NK-92 treated with Interleukin-12 subunit alpha and Interleukin-12 subunit beta, amount 100 ng/mL, for 24 hours (cell line): ENCODE results near the gene PYCR2.
"Not testable (repeated sequence)": the region's sequence is repeated elsewhere in the genome, so short reads cannot be mapped to it uniquely, and the experiment has no call there.

Source experiments
- DNase-seq: peaks from one replicate; lab custom pipeline; 2025; lab: John Stamatoyannopoulos, UW

Gene PYCR2

GRCh38 chr1:225923692-225924555 lies at the start of gene PYCR2:
Gene PYCR2 (minus strand): TSS chr1:225924250. CDS start chr1:225924110, 140 bp downstream.
- DNase-seq = peak; percentile 93

GRCh38 chr1:225973158-225973557 lies 49.1 kb upstream of the PYCR2 start:
- no peak for DNase-seq

GRCh38 chr1:225972344-225973152 lies 48.5 kb upstream of the PYCR2 start:
- DNase-seq = no peak

- not testable (repeated sequence) for DNase-seq
Measured at GRCh38 chr1:225970592-225971157, 46.6 kb upstream of the PYCR2 start.

GRCh38 chr1:225969751-225970150 lies 45.7 kb upstream of the PYCR2 start:
- not testable (repeated sequence) for DNase-seq

- no peak for DNase-seq
Measured at GRCh38 chr1:225965231-225965630, 41.2 kb upstream of the PYCR2 start.

- no peak for DNase-seq
Measured at GRCh38 chr1:225963735-225964530, 39.9 kb upstream of the PYCR2 start.

- DNase-seq = peak; percentile 22
Measured at GRCh38 chr1:225962440-225962975, 38.5 kb upstream of the PYCR2 start.

- no peak for DNase-seq
Measured at GRCh38 chr1:225961659-225962439, 37.8 kb upstream of the PYCR2 start.

GRCh38 chr1:225958041-225958440 lies 34.0 kb upstream of the PYCR2 start:
- no peak for DNase-seq

GRCh38 chr1:225954753-225955152 lies 30.7 kb upstream of the PYCR2 start:
- DNase-seq = no peak

- DNase-seq = no peak
Measured at GRCh38 chr1:225953315-225953714, 29.3 kb upstream of the PYCR2 start.

- DNase-seq = no peak
Measured at GRCh38 chr1:225950905-225951497, 27.0 kb upstream of the PYCR2 start.

- DNase-seq = no peak
Measured at GRCh38 chr1:225949041-225949440, 25.0 kb upstream of the PYCR2 start.

- DNase-seq = no peak
Measured at GRCh38 chr1:225946803-225947202, 22.8 kb upstream of the PYCR2 start.

GRCh38 chr1:225946082-225946620 lies 22.1 kb upstream of the PYCR2 start:
- no peak for DNase-seq

- no peak for DNase-seq
Measured at GRCh38 chr1:225945564-225945963, 21.5 kb upstream of the PYCR2 start.

GRCh38 chr1:225944951-225945350 lies 20.9 kb upstream of the PYCR2 start:
- no peak for DNase-seq

GRCh38 chr1:225944387-225944786 lies 20.3 kb upstream of the PYCR2 start:
- DNase-seq = no peak

- no peak for DNase-seq
Measured at GRCh38 chr1:225943582-225943981, 19.5 kb upstream of the PYCR2 start.
